ENCODE data around the gene RNASE8. TPM values are rescaled to one million over a fixed set of nuclear protein-coding genes. Genes with fewer than 3 reads are reported as not detected.

RNASE8 gene
- total RNA-seq, 2 donors from 2014 or later: not detected

- ATAC-seq (ENCODE audit: insufficient number of reproducible peaks, low FRiP score, low read depth) (no peak), DNase-seq (ENCODE audit: low spot score) (no peak)
- H3K9me3 ChIP-seq: no peaks in the 10 kb centered on the region
- no peak overlapping the region for H3K4me3 ChIP-seq
- H3K27me3 ChIP-seq (replicated peaks; ENCODE audit: insufficient read depth): no peaks in the 10 kb centered on the region
- H3K27ac ChIP-seq: no peak overlapping the region
- H3K4me1 ChIP-seq (ENCODE audit: control insufficient read depth in 1 of 2, low read depth in 2 of 2): no peaks in the 10 kb centered on the region
- H3K36me3 ChIP-seq: no peaks in the 10 kb centered on the region
- no peak for TF ChIP-seq CTCF (IDR thresholded peaks at IDR 0.05)
These were observed 2.0 kb upstream of the RNASE8 start for GRCh38 chr14:21055432-21056117.

GRCh38 chr14:21056520-21057163 is 980 bp upstream of the RNASE8 start:
- no peaks in the 10 kb centered on the region for H3K36me3 ChIP-seq
- no peaks in the 10 kb centered on the region for H3K27me3 ChIP-seq (replicated peaks; ENCODE audit: insufficient read depth)
- ATAC-seq (ENCODE audit: insufficient number of reproducible peaks, low FRiP score, low read depth): no peak
- H3K27ac ChIP-seq: no peak overlapping the region
- H3K9me3 ChIP-seq: no peaks in the 10 kb centered on the region
- no peaks in the 10 kb centered on the region for H3K4me1 ChIP-seq (ENCODE audit: control insufficient read depth in 1 of 2, low read depth in 2 of 2)
- TF ChIP-seq CTCF (IDR thresholded peaks at IDR 0.05): no peak
- no peak for DNase-seq (ENCODE audit: low spot score)
- no peak overlapping the region for H3K4me3 ChIP-seq

GRCh38 chr14:21058903-21059302 is 1.3 kb downstream of the RNASE8 start:
- no peak for TF ChIP-seq CTCF (IDR thresholded peaks at IDR 0.05)
- ATAC-seq (ENCODE audit: insufficient number of reproducible peaks, low FRiP score, low read depth): no peak
- no peak overlapping the region for H3K27ac ChIP-seq
- no peaks in the 10 kb centered on the region for H3K36me3 ChIP-seq
- no peaks in the 10 kb centered on the region for H3K4me1 ChIP-seq (ENCODE audit: control insufficient read depth in 1 of 2, low read depth in 2 of 2)
- H3K27me3 ChIP-seq (replicated peaks; ENCODE audit: insufficient read depth): no peaks in the 10 kb centered on the region
- no peak for DNase-seq (ENCODE audit: low spot score)
- H3K4me3 ChIP-seq: no peak overlapping the region
- H3K9me3 ChIP-seq: no peaks in the 10 kb centered on the region

GRCh38 chr14:21059842-21060613 is 2.4 kb downstream of the RNASE8 start:
- ATAC-seq (ENCODE audit: insufficient number of reproducible peaks, low FRiP score, low read depth): no peak
- Histone ChIP-seq H3K36me3 (no peaks in the 10 kb centered on the region), H3K27me3 (replicated peaks; ENCODE audit: insufficient read depth) (no peaks in the 10 kb centered on the region), H3K27ac (no peak overlapping the region), H3K9me3 (no peaks in the 10 kb centered on the region), H3K4me3 (no peak overlapping the region), H3K4me1 (ENCODE audit: control insufficient read depth in 1 of 2, low read depth in 2 of 2) (no peaks in the 10 kb centered on the region)
- DNase-seq (ENCODE audit: low spot score): no peak
- no peak for TF ChIP-seq CTCF (IDR thresholded peaks at IDR 0.05)
